ENCODE results near the gene NEK9.

DNA sequence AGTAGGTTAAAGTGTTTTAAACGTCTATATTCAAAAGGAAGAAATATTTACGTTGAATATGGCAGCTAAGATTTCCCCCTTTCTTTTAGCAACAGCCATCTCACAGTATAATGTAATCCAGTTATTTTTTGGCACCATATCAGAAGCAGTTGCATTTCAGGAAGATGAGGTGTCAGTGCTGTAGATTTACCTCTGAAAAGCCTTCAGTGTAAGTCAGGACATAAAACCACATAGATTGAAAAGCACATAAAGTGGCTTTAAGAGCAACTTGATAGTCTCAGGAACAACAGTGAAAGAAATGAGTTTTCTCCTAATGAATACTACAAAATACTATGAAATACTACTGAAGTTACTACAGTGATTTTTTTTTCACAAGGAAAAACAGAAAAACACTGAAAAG, 82.5 kb downstream of the NEK9 start:
- TF ChIP-seq EZH2phosphoT487 (IDR thresholded peaks at IDR 0.05; ENCODE audit: borderline replicate concordance, low read length) = no peak
- no peak for TF ChIP-seq CTCF (IDR thresholded peaks at IDR 0.05; ENCODE audit: low read depth, low read length, poor library complexity, severe bottlenecking)

Measured in DOHH2 (cell line).